ENCODE measurements around the gene SLC35B1. TPM values are rescaled to one million over a fixed set of nuclear protein-coding genes. Genes with fewer than 3 reads are reported as not detected.
A peak's percentile ranks its signal among the peaks of the same experiment; 100 is the strongest.
"Not testable (repeated sequence)": the region's sequence is repeated elsewhere in the genome, so short reads cannot be mapped to it uniquely, and the experiment has no call there.

SLC35B1 gene
- polyA plus RNA-seq, 3 donors, result 76.5 to 78.4 (median 77.5) TPM

- DNase-seq, result no peak
Observed at GRCh38 chr17:49741692-49742076, 33.9 kb upstream of the SLC35B1 start.

- DNase-seq, result no peak
Observed at GRCh38 chr17:49741009-49741691, 33.4 kb upstream of the SLC35B1 start.

GRCh38 chr17:49739641-49740271, 32.0 kb upstream of the SLC35B1 start:
- no peak for DNase-seq

DNA sequence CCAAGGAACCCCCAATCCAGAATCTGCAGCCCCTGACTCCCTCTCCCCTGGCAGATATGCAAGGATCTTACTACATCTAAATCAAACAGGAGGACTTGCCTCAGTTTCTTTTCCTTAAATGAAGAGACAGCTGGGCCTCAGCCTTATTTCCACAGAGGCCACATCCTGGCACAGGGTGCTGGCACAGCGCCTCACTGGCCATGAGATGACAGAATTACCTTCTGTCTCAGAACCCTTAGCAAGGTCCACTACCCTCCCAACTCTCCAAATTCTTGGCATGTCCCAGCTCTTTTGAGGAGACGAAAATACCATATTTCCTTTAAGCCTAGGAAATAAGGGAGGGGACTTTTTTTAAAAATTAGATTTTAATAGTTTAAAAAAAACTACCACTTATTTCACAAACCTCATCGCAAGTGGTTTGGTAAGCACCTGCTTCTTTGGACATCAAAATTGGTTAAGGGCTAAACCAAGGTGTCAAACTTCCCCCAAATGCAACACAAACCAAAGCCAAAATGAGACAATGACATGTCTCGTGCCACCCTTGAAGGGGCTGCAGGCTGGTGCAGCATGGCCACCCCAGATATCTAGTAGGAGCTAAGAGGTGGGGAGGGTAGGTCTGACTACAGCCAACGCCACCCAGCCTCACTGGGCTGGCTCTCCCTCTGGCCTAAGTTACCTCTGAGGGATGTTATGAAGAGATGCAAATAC, 30.8 kb upstream of the SLC35B1 start:
- DNase-seq, result no peak

DNA sequence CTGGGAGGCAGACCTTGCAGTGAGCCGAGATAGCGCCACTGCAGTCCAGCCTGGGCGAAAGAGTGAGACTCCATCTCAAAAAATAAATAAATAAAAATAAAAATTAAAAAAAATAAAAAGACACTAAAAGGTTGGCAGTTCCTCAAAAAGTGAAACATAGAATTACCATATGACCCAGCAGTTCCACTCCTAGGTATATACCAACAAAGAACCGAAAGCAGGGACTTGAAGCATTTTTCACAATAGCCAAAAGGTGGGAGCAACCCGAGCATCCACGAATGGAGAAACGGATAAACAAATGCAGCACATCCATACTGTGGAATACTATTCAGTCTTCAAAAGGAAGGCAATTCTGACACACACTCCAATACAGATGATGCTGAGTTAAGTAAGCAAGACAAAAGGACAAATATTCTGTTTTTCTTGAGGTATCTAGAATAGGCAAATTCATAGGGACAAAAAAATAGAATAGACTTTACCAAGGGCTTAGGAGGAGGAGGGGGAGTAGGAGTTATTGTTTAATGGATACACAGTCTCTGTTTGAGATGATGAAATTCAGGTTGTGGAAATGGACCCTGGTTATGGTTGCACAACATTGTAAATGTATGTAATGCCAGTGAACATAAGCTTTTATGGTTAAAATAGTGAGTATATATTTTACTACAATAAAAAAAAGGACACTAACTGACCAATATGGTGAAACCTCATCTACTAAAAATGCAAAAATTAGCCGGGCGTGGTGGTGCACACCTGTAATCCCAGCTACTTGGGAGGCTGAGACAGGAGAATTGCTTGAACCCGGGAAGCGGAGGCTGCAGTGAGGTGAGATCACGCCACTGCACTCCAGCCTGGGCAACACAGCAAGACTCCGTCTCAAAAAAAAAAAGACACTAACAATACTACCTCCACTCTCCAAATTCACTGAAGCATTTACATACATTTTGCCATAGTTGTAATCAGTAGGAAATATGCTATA, 27.0 kb upstream of the SLC35B1 start:
- no peak for DNase-seq

- no peak for DNase-seq
Observed at GRCh38 chr17:49731435-49731831, 23.7 kb upstream of the SLC35B1 start.

- no peak for DNase-seq
Observed at GRCh38 chr17:49730785-49731434, 23.1 kb upstream of the SLC35B1 start.

GRCh38 chr17:49730078-49730784, 22.5 kb upstream of the SLC35B1 start:
- DNase-seq, result peak; percentile 63

DNA sequence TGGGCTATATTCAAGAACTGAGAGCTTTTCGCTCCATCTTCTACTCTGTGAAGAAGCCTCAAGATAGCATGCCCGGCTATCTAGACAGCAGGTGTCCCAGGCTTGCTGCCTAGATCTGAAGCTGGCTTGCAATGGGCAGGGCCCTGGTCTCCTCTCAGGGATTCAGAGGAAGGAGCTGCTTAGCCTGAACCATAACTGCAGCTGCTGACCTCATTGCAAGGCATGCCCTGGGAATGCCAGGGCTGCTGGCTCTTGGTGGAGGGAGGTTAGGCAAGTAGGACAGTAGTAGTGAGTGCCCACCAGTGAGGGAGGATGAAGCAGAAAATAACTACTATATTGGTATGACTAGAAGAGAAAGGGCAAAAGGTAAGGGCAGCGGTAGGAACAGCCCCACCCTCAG, 21.3 kb upstream of the SLC35B1 start:
- no peak for DNase-seq

DNA sequence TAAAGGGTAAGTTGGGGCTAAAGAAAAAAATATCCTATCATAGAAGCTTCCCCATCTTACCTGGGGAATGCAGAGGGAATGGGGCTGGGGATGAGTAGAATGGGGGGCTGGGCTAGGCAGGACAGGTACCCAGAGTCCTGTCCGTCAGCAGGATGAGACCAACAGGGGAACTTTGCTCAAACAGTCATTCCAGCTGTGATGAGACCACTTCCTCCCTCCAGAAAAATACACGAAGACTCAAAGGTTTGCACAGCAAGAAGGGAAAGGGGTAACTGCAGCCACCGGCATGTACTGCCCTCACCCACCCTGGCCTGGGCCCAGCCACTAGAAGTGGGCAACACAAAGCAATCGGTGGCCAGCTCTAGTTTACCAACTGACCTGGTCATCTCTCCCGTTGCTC, 20.7 kb upstream of the SLC35B1 start:
- no peak for DNase-seq

- no peak for DNase-seq
Observed at GRCh38 chr17:49727380-49727779, 19.6 kb upstream of the SLC35B1 start.

DNA sequence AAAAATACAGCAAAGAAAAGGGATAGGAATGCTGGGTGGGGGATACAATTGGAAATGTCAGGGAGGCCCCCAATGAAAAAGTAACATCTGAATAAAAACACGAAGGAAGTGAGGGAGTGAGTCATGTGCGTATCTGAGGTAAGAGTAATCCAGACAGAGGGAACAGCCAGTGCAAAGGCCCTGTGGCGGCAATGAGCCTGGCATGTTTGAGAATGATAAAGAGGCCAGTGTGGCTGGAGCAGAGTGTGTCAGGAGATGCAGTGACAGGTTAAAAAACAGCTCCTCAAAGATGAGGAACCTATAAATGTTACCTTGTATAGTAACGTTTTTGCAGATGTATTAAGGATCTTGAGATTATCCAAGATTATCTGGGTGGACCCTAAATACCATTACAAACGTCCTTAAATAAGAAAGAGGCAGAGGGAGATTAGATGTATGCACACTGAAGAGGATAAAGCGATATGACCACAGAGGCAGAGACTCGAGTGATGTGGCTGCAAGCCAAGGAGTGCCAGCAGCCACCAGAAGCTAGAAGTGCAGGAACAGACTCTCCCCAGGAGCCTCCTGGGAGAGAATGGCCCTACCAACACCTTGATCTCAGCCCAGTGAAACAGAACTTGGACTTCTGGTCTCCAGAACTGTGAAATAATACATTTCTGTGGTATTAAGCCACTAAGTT, 17.8 kb upstream of the SLC35B1 start:
- no peak for DNase-seq

DNA sequence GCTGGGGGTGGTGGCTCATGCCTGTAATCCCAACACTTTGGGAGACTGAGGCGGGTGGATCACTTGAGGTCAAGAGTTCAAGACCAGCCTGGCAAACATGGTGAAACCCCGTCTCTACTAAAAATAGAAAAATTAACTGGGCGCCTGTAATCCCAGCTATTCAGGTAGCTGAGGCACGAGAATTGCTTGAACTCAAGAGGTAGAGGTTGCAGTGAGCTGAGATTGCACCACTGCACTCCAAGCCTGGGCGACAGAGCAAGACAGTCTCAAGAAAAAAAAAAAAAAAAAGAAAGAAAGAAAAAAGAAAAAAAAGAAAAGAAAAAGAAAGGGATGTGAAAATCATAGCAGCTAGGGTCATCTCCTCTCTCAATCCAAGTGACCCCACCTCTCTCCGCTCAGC, 16.8 kb upstream of the SLC35B1 start:
- DNase-seq, result not testable (repeated sequence)

DNA sequence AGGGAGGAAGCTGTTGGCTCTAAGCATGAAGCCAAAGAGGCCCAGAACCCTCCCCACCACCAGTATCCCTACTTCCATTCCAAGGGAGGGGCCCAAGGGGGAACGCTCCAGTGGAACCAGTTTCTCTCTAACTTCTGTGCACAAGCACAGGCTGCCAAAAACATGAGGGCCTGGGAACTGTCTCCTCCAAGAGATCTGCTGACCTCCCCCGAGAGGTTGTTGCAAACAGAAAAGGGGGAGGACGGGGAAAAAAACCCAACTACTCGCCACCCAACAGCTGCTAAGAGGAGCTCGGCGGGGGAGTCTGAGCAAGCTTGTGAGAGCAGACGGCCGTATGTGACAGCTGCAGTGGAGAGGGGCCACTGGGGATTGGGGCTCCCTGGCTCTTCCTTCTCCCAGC, 15.7 kb upstream of the SLC35B1 start:
- peak; percentile 66 for DNase-seq

DNA sequence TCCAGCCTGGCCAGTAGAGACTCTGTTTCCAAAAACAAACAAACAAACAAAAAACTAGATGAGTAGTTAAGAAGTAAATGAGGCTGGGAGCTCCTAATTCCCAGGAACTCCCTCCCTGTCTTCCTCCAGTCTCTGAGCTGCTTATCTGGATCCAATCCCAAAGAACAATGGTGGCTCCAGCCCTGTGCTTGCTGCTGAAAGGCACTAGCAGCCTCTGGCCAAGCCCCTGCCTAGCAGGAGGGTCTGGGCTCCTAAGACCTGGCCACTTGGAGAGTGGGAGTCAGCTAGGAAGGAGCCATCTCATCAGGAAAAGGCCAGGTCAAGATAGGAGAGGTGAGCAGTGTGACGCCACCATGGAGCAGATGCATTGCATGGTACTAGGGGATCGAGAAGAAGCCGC, 14.3 kb upstream of the SLC35B1 start:
- DNase-seq, result no peak

DNA sequence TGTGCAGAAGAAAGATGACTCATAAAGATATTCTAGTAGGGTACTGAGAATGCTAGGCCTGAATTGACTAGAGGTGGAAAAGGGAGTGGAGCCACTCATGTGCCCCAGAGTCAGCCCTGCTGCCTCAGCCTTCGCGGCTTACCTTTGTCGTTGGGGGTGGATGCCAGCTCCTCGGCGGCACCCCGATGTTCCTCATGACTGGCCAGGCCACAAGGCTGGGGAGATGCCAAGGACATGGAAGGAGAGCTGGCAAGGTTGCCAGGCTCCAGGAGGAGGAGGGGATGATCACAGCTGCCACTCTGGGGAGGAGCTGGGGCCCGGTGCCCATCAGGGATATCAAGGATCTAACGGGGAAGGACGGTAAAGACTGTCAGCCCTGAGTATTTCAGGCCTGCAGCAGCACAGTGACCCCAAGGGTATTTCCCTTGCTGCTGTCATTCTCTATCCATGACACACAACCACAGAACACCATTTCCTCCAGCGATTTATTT, 9.7 kb upstream of the SLC35B1 start:
- no peak for DNase-seq

DNA sequence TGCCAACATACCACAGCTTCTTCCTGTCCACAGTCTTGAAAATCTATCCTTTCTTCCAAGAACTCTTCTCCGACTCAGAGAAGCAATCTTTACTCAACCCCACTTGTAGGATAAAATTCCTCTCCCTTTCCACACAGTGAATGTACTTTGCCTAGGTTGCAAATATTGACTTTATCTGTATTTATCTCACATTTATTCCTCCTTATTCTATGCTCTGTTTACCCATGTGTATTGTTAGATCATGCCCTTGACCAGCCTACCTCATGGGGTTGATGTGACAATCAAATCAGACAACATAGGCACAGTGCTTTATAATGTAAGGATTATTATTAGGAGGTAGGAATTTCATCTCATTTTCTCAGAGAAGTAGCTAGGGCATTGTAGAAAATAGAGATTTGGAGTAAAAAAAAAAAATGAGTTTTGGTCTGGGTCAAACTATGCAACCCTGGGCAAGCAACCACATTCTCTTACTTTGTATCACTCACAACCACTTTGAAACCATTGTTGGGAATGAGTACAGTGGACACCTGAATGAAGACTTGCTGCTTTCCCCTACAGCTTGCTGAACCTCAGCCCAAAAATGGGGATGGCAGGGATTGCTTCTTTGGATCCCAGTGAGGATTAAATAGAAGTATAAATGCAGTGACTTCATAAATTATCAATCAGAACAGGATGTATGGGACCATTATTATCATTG, 9.1 kb upstream of the SLC35B1 start:
- DNase-seq, result no peak

- DNase-seq, result no peak
Observed at GRCh38 chr17:49715717-49716279, 8.0 kb upstream of the SLC35B1 start.

- no peak for DNase-seq
Observed at GRCh38 chr17:49715216-49715615, 7.5 kb upstream of the SLC35B1 start.
